Frontal cortex (tissue), 4 donors: ENCODE measurements around the gene CFAP45. TPM values are rescaled to one million over a fixed set of nuclear protein-coding genes. Genes with fewer than 3 reads are reported as not detected.

ENCODE experiments used
- DNase-seq, 2 donors: peaks; one replicate each; pipeline ENCODE4 v3.0.0; 2012; ENCODE audit warnings: low spot score in 2 of 2
- FAIRE-seq: peaks from 2 replicates; lab custom pipeline; 2012; peaks lifted over from hg19 to GRCh38; lab: Jason Lieb, UNC
- total RNA-seq: library from RNA; depleted of rRNA; stranded (reverse); fragments of >200 nt; gene quantifications from one replicate; pipeline ENCODE4 v1.2.3, GENCODE V29; 2014
- donor health status: control.
- donor health status: control.
- donor health status: control.

The CFAP45 gene
- total RNA-seq, 1 donor from 2014 or later, result under 0.01 TPM

DNA sequence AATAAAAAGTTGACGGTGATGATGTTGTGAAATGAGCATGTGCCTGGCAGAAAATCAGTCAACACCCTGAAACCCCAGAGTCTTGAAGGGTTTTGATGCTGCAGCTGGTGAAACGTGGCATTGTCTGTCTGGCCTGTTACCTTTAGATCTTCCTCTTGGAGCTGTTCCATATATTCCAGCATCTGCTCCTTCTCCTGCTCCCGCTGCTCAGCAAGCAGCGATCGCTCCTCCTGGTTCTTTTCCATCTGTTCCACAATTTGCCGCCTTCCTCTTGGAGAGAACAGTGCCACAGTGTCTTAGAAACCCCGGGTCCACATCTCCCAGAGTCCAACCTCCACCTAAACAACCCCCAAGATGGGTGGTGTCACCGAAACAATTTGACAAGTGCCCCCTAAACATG lies 15.7 kb downstream of the CFAP45 start:
- FAIRE-seq (no peak), DNase-seq (no peak)

DNA sequence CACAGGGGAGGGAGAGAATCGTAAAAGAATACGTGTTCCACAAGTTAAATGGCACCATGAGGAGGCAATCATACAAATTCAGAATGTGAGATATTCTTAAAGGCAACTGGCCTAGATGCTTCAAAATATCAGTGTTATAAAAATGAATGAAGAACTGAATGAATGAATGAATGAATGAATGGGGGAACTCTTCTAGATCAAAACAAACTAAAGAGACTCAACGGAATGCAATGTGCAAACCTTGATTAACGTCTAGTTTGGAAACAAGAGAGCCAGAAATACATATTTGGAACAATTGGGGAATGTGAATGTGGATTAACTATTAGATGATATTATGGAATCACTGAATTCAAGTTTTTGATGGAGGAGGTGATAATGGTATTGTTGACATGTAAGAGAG lies 16.8 kb downstream of the CFAP45 start:
- DNase-seq, result no peak
- FAIRE-seq, result no peak

DNA sequence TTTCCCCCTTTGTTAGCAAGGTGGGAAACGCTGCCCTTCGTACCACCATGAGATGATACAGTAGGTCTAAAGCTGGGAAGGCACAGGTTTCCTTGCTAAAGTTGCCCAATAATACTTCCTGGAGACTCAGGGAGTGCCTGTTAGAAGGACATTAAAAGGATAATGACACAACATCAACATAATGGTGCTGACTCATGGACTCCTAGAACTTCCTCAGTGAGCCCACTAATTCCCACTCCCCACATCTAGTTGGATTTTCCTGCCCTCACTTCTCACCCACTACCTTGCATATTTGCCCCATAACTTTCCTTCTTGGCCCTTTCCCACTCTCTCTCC lies 17.5 kb downstream of the CFAP45 start:
- FAIRE-seq (no peak), DNase-seq (no peak)

DNA sequence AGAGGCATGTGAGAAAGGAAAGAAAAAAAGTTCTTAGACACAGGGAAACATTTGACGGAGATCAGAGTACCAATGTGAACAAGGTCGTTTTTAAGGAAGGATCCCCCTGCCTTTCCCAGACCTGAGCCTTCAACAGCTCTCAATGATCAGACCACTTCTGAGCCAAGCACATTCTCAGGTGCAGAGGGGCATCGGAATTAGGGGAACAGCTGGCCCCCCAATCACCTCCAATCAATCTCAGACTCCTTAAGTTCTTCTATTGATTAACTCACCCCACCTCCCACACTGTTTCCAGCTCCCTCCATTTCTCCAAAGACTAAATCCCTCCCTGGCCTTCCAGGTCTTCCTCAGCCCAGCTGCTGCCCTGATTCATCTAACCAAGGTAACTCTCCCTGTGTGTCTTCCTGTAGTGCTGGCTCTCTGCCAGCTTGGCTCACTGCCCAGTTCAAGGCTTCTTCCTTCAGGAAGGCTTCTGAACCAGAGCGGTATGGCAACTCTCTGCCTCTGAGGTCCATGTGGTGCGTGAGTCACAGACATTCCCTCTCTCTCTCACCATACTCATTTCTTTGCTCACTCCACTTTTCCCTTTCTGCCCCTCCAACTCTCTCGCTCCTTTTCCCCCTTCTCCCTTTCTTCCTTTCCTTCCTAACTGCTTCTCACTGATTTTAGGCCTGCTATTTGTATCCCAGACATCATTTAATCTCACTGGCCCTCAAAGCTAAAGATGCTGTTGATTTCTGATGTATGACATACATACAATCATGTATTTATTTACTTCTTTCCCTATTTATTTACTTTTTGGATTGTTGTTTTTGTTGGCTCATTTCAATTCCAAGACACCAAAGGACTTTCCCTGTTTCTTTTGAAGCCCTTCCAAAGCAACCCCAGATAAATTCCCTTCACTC lies 18.1 kb downstream of the CFAP45 start:
- DNase-seq (no peak), FAIRE-seq (no peak)

DNA sequence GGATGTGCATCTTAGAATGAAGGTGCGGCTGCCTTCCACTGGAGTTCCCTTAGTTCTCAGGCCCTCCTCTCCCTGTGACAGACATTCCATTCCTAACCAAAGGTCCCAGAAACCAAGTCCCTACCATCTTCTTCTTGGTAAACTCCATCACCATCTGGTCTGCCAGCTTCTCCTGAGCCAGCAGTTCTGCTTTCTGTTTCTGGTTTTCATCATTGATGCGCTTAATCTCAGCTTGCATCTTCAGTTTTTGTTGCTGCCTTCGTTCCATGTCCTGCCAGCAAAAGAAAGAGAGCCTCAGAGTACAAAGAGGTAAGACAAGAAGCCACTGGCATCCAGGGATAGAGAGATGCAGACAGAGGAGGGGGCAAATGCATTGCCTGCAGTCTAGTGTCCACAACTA lies 19.5 kb downstream of the CFAP45 start:
- no peak for FAIRE-seq
- no peak for DNase-seq

DNA sequence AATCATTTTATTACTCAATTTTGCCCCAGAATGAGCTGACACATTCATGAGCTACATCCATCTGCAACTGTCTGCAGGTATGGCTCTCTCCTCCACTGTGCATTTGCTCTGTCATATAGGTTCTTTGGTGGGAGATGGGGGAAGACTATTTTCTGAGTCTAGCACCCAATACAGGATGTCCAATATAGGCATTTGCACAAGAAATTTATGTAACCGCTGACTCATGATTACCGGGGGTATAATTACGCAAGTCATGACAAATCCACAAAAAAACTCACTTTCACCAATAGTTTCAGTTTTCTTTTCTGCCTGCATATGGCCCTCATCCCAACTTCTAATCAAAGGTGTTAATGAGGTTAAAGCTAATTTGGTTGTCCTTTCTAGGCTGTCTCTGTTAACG lies 20.0 kb downstream of the CFAP45 start:
- DNase-seq (no peak), FAIRE-seq (no peak)

DNA sequence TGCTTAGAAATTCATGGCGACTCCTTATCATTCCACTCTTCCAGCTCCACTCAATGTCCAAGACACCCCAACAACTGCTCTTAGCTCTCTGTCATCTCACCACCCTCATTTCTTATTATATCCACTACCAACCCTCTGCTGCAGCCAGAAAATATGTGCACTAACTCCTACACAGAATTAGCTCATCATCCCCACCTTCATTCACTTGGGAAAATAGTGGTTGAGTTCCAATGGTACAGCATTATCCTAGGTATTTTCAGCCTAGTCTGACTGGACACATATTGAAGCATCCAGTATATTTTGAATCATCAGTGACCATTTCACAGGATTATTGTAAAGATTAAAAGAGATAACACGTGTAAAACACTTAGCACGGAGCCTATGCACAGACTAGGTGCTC lies 20.8 kb downstream of the CFAP45 start:
- DNase-seq (no peak), FAIRE-seq (no peak)

DNA sequence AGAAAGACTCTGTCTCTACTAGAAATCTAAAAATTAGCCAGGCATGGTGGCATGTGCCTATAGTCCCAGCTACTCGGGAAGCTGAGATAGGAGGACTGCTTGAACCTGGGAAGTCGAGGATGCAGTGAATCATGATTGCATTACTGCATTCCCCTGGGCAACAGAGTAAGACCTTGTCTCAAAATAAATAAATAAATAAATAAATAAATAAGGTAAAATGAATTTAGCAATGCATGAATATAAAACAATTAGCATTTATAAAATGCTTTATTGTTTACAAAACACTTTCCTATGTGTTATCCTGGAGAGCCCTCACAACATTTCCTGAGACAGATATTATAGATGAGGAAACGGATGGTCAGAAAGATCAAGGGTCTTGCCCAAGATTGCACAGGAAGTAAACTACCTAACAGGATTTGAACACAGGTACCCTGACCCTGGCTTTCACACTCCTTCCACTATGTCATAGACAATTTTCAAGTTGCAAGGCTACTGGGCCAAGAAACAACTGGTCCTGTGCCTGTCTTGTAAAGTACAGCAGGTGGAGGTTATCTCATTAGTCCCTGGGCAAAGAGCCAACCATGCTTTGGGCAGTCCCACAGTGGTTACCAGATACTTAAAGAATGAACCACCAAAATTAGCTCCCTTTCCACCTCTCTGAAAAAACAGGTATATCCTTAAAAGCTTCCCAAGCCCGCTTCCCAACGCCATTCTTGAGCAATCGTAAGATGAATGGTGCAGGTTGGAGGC lies 22.1 kb downstream of the CFAP45 start:
- no peak for FAIRE-seq
- no peak for DNase-seq

DNA sequence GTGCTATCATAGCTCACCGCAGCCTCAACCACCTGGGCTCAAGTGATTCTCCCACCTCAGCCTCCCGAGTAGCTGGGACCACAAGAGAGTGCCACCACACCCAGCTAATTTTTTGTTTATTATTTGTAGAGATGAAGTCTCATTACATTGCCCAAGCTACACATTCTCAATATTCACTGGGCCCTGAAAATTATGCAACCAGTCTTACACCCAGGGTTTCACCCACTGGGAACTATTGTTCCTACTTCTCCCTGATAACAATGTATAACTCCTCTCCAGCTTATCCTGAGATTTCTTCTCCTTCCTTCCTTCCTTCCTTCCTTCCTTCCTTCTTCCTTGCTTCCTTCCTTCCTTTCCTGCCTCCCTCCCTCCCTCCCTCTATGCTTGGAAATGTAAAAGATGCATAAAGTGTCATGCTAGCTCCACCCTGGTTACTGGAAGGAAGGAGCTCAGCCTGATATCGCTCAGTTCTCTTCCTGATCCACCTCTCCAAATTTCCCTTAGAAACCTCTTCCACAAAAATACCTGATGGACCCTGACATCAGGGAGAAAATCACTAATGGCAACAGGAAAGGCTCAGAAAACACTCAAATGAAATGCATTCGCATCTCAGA lies 26.3 kb downstream of the CFAP45 start:
- DNase-seq, result no peak
- no peak for FAIRE-seq

DNA sequence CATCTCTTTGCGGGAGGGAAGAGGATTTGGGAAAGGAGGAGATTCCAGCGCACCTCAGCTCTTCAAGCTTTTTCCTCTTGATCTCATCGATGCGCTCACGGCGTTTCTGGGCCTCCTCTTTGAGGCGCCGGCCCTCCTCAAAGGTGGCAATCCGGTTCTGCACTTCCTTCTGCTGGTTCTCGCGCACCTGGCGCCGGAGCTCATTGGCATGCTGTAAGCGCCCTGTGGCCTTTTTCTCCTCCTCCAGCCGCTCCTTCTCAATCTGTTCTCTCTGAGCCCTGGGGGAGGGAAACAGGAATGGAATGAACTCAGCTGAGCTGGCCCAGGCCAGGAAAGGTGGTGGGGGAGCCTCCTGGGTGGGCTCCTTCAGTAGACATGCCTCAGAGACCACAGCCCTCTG lies 27.1 kb downstream of the CFAP45 start:
- FAIRE-seq (no peak), DNase-seq (no peak)

DNA sequence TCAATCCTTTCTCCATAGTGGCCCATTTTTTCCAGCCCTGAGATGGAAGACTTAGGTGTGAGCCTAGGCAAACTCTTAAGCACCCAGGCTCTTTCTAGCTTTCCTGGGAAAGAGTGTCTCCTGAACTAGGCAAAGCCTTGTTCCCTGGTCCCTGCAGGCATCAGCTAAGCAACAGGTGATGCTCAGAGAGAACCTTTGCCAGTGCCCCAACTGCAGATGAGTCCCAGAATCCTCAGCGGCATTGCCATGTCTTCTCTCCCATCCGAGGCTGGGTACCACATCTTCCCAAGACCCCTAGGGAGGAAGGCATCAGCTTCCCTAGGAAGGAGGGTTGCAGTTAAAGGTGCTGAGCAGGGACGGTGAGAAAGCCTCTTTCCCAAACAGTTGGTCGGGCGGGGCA lies 29.3 kb downstream of the CFAP45 start:
- no peak for FAIRE-seq

DNA sequence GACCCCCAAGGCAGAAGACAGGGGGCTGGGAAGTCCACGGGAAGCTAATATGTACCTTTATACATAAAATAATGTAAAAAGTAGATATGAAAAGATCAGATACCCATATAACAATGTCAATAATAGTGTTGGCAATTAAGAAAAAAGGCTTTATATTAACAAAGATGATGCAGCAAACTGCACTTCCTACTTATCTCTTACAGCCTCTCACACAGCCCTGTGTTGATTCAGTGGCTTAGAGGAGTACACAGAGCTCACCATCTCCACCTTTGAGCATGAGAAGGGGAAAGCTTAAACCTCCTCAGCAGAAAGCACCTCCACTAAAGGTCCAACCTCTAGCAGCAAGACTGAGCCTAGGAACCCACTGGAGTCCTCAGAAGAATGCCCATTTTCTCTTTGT lies 30.4 kb downstream of the CFAP45 start:
- FAIRE-seq (no peak), DNase-seq (no peak)

More for the DNA sequence above, 29.3 kb downstream of the CFAP45 start:
- DNase-seq, result no peak

DNA sequence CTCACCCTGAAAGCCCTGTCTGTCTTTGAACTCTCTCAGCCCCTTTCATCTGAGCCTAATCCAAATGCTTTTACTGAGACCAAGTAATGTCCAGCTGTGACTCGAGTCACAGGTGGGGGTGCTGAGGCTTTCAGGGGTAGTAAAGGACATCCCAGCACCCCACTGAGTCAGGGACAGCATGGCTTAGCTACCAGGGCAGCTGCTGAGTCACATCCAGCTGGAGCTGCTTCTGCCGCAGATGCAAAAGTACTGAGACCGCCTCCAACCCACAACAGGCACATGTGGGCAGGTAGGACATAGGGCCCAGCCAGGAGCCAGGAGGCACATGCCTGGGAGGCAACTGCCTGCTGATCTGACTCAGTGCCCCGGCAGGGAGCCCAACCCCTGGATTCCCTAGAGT lies 30.8 kb downstream of the CFAP45 start:
- FAIRE-seq (no peak), DNase-seq (no peak)

DNA sequence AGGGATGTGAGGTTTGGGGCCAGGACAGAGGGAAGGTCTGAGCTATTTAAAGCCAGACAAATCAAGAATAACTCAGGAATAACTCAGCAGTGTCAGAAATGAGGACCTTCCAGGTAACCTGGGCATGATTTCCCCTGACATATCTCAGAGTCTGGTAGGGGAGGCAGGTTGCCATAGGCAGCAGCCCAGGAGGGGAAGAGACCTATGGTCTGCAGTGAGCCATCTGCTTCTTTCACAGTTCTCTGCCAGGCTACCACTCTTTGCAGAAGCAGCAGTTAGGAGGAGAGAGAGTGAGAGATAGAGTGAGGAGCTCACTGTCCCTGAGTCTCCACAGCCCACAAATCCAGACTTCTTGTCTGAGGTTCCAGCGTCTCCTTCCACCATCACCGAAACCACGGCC lies 31.2 kb downstream of the CFAP45 start:
- DNase-seq (no peak), FAIRE-seq (no peak)

DNA sequence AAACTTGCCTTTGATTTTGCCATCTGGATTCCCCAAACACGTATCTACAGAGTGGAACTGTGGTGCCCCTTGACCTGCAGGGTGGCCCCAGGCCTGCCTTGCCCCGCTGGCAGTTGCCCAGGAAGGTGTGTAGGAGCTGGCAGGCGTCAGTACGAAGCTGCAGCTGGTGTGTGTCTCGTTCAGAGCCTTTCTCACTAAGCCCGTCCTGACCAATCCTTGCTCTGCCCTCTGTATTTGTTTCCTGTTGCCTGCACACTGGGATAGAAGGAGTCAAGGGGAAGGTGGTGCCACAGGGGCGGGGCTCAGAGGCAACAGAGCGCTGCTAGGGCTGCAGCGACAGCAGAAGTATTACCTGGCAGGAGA lies 32.3 kb downstream of the CFAP45 start:
- FAIRE-seq, result no peak
- DNase-seq, result no peak

DNA sequence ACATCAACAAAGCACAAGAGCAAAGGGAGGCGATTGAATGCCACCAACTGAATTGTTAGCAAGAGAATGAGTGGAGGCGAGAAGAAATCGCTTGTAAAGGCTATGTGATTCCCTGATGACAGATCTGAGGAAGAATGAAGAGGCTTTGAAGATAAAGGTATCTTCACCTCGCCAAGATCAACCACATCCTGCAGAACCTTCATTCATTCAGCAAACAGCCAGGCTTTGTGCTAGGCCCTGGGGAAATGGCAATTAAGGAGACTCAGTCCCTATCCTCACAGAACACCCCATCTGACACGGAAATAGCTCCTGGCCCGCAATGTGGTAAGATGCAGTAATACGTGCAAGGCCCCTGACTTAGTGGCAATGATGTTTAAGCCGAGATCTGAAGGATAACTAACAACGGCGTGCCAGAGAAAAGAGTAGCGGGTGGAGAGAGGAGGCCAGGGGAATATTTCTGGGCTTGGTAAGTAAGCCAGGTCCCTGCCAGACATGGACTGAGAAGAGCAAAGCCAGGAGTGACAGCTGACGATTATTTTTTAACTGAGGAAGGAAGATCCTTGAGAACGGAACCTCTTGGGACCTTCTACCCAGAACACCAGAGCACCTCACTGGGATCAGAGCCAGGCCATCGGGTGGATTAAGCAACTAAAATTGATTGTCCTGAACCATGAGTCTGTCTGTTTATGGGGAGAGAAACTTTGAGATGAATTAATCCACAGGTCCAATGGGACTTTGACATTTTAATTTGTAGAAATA lies 32.9 kb downstream of the CFAP45 start:
- FAIRE-seq, result no peak
- DNase-seq, result no peak

DNA sequence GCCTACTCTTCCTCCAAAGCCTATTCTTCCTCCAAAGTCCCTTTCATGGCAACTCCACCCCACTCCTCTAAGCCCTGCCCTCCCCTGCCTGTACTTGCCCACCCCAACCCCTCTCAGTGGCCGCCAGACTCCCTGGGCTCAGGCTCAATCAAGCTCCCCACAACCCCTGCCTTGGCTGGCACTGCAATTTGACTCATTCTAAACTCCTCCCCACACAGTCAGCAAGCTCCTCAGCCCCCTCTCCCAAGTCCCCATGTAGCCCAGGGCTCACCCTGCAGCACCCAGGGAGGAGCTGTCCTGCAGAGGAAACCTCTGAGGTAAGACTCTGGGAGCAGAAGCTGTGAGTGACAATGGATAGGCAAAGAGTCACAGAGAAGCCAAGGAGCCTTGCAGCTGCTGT lies 33.9 kb downstream of the CFAP45 start:
- DNase-seq, result no peak
- no peak for FAIRE-seq

DNA sequence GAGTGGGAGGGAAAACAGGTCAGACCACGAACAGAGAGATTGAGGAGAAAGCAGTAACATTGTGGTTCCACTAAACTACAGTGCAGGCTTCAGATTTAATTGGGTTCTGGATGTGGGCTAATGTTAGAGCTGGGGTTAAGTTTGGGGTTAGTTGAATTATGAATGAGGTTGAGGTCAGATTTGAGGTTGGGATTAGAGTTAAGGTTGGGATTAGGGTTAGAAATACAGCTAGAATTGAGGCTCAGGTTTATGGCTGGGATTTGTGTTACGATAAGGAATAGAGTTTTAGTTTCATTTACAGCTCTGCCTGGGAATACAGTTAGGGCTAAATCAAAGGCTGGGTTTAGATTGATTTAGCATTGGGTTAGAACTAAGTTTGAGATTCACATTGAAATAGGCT lies 35.7 kb downstream of the CFAP45 start:
- DNase-seq, result no peak

DNA sequence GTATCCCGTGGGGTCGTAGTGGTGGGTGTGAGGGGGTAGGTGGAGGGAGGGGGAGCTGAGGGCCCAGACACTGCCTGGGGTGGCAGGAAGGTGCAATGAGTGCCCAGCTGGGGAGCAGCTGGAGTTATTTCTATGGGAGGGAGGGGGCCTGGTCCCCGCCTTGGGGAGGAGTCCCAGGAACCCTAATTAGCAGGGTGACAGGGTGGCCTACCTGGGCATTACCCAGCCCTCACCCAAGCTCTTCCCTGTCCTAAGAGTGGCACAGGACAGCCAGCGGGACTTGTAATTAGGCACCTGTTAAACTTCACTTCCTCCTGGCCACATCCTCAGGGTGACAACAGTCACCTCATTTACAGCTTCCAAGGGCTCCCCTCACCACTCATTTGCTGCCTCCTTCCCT lies 37.4 kb downstream of the CFAP45 start, which contains the start of gene VSIG8:
TSS of gene VSIG8 (minus strand) at position 101 of the 400 bp plus-strand sequence. CDS start 136 bp downstream, outside the sequence.
- FAIRE-seq (no peak), DNase-seq (no peak)

More for the DNA sequence above, 35.7 kb downstream of the CFAP45 start:
- FAIRE-seq, result no peak

DNA sequence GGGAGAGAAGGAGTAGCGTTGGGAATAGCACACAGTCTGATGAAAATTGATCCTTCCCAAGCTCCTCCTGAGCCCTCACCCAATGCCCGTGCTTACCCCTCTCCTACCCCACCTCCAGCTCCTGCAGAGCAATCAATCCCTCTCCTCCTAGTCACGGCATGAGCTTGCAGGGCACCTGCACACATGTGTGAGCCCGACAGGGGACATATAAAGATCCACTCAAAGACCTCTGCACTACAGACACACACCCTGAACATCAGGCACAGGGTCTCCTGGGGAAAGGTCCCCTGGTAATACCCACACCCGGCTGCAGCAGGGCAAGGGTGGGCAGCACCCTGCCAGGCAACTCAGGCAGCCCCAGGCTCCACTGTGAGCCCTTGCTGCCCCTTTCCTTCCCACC lies 37.9 kb downstream of the CFAP45 start:
- FAIRE-seq (no peak), DNase-seq (no peak)
